Mesothelial cell of epicardium (in vitro differentiated cells): ENCODE results near the gene HVCN1. TPM values are rescaled to one million over a fixed set of nuclear protein-coding genes. Genes with fewer than 3 reads are reported as not detected.

ENCODE experiments used
- DNase-seq, 2 experiments: peaks; one replicate each; pipeline ENCODE4 v3.0.0; 2021; ENCODE audit warnings: low spot score in 2 of 2; ENCODE audit not compliant: unreplicated experiment in 2 of 2
- H3K27ac Mint-ChIP-seq: 2 replicates; pipeline ENCODE4 v1.8.0; 2021; ENCODE audit warnings: mixed read lengths
- H3K27me3 Mint-ChIP-seq: 2 replicates; pipeline ENCODE4 v1.8.0; 2021; ENCODE audit warnings: low read depth, mixed read lengths
- H3K36me3 Mint-ChIP-seq: 2 replicates; pipeline ENCODE4 v1.8.0; 2021; ENCODE audit warnings: mixed read lengths
- H3K4me1 Mint-ChIP-seq: 2 replicates; pipeline ENCODE4 v1.8.0; 2021; ENCODE audit warnings: mixed read lengths
- H3K4me3 Mint-ChIP-seq: 2 replicates; pipeline ENCODE4 v1.8.0; 2021; ENCODE audit warnings: mild to moderate bottlenecking, moderate library complexity, mixed read lengths
- H3K9me3 Mint-ChIP-seq: 2 replicates; pipeline ENCODE4 v1.8.0; 2021; ENCODE audit warnings: mixed read lengths
- total RNA-seq: library from RNA; stranded (reverse); gene quantifications from 3 replicates; pipeline ENCODE4 v1.2.1, GENCODE V29; 2021
- TF ChIP-seq, protein P1 (sequence below): fragments of 200-600 bp; sonication (generic); IDR thresholded peaks from one replicate; pipeline ENCODE4 v1.5.0; 2021; ENCODE audit warnings: antibody characterized with exemption; ENCODE audit not compliant: unreplicated experiment

The HVCN1 gene
- total RNA-seq, 1 donor from 2014 or later = 7.0 TPM

- Mint-ChIP-seq H3K4me1 (peaks cover 4% of the 10 kb centered on the region), H3K9me3 (peaks cover 14% of the 10 kb centered on the region), H3K36me3 (peaks cover 11% of the 10 kb centered on the region), H3K4me3 (no peak overlapping the region), H3K27me3 (peaks cover 23% of the 10 kb centered on the region), H3K27ac (no peak overlapping the region)
- TF ChIP-seq, protein P1, sequence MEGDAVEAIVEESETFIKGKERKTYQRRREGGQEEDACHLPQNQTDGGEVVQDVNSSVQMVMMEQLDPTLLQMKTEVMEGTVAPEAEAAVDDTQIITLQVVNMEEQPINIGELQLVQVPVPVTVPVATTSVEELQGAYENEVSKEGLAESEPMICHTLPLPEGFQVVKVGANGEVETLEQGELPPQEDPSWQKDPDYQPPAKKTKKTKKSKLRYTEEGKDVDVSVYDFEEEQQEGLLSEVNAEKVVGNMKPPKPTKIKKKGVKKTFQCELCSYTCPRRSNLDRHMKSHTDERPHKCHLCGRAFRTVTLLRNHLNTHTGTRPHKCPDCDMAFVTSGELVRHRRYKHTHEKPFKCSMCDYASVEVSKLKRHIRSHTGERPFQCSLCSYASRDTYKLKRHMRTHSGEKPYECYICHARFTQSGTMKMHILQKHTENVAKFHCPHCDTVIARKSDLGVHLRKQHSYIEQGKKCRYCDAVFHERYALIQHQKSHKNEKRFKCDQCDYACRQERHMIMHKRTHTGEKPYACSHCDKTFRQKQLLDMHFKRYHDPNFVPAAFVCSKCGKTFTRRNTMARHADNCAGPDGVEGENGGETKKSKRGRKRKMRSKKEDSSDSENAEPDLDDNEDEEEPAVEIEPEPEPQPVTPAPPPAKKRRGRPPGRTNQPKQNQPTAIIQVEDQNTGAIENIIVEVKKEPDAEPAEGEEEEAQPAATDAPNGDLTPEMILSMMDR = no peak
- no peak for DNase-seq
These were observed 5.0 kb downstream of the HVCN1 start for GRCh38 chr12:110683888-110684287.

GRCh38 chr12:110680032-110680431, 8.9 kb downstream of the HVCN1 start:
- H3K36me3 Mint-ChIP-seq = peaks cover 8% of the 10 kb centered on the region
- no peak overlapping the region for H3K27ac Mint-ChIP-seq
- TF ChIP-seq, protein P1 = no peak
- no peaks in the 10 kb centered on the region for H3K4me1 Mint-ChIP-seq
- peaks cover 13% of the 10 kb centered on the region for H3K9me3 Mint-ChIP-seq
- H3K4me3 Mint-ChIP-seq = no peak overlapping the region
- no peaks in the 10 kb centered on the region for H3K27me3 Mint-ChIP-seq
- DNase-seq = no peak

GRCh38 chr12:110679201-110679600, 9.7 kb downstream of the HVCN1 start:
- H3K27me3 Mint-ChIP-seq = no peaks in the 10 kb centered on the region
- H3K27ac Mint-ChIP-seq = no peak overlapping the region
- H3K4me1 Mint-ChIP-seq = no peaks in the 10 kb centered on the region
- peaks cover 11% of the 10 kb centered on the region for H3K9me3 Mint-ChIP-seq
- no peak overlapping the region for H3K4me3 Mint-ChIP-seq
- TF ChIP-seq, protein P1 = no peak
- no peak for DNase-seq
- H3K36me3 Mint-ChIP-seq = peaks cover 13% of the 10 kb centered on the region

DNA sequence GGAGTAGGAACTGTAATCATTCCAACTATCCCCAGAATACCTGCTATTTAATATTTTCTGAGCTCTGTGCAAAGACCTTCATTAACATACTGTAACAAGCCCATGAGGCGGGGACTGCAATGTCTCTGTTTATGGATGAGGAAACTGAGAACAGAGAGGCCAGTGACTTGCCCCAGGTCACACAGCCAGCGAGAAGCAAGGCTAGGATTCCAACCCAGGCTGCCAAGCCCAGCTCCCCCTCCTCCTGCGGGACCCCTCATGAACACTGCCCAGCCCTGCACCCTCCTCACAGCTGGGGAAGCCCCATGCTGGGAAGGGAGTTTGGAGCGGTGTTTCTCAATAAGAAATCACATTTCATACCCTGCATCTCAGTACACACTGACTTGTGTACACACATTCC, 10.9 kb downstream of the HVCN1 start:
- no peak overlapping the region for H3K4me3 Mint-ChIP-seq
- H3K27ac Mint-ChIP-seq = no peak overlapping the region
- H3K9me3 Mint-ChIP-seq = peaks cover 9% of the 10 kb centered on the region
- no peak for DNase-seq
- peaks cover 13% of the 10 kb centered on the region for H3K36me3 Mint-ChIP-seq
- no peaks in the 10 kb centered on the region for H3K27me3 Mint-ChIP-seq
- no peaks in the 10 kb centered on the region for H3K4me1 Mint-ChIP-seq
- TF ChIP-seq, protein P1 = no peak

GRCh38 chr12:110677206-110677911, 11.6 kb downstream of the HVCN1 start:
- Mint-ChIP-seq H3K27ac (no peak overlapping the region), H3K9me3 (peaks cover 9% of the 10 kb centered on the region), H3K4me1 (no peaks in the 10 kb centered on the region), H3K4me3 (no peak overlapping the region), H3K27me3 (no peaks in the 10 kb centered on the region), H3K36me3 (peaks cover 13% of the 10 kb centered on the region)
- DNase-seq = no peak
- TF ChIP-seq, protein P1 = no peak
